HUDEP-2 (cell line): Measurements from ENCODE around the gene ATP2C1.
"Not testable (repeated sequence)": the region's sequence is repeated elsewhere in the genome, so short reads cannot be mapped to it uniquely, and the experiment has no call there.

ENCODE experiments used
- DNase-seq, 76 experiments: peaks; one replicate each; lab custom pipeline; 2025; ENCODE audit not compliant: unreplicated experiment in 76 of 76; lab: John Stamatoyannopoulos, UW

The ATP2C1 gene

DNA sequence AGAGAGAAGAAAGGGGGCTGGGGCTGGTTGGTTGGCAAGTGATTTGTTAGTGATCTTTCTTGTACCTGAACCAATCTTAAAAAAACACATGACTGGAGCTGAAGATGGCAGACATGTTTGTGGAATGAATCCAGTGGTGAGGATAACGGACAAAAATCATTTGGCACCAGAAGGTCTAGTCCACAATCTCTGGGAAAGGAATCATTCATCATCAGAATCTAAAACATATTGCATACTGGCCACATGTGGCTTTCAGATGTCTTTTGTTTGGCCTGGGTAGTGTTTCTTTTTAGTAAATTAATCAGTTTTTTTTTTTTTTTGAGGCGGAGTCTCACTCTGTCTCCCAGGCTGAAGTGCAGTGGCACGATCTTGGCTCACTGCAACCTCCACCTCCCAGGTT is 137.8 kb downstream of the ATP2C1 start:
- DNase-seq: no peak

- DNase-seq: peak in 27 of 76 experiments; percentile 1 to 67 (median 31)
These were observed 139.7 kb downstream of the ATP2C1 start for GRCh38 chr3:131033480-131034080.

- DNase-seq: no peak
These were observed 142.4 kb downstream of the ATP2C1 start for GRCh38 chr3:131036200-131036816.

DNA sequence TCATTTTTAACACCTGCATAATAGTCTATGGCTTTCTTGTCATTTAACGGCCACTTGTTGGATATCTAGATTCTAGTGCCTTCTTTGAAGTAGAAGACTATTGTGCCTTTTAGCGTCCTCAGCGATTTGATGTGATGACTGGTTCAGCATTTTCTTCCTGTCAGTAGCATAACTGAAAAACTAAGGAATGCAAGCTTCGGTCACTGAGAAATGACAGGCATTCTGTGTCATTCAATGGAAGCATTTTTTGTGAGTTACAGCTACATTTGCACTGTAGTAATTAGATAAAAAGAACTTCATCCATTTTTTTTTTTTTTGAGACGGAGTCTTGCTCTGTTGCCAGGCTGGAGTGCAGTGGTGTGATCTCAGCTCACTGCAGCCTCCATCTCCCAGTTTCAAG is 143.1 kb downstream of the ATP2C1 start:
- no peak for DNase-seq

GRCh38 chr3:131038326-131038725 is 144.4 kb downstream of the ATP2C1 start:
- no peak for DNase-seq

DNA sequence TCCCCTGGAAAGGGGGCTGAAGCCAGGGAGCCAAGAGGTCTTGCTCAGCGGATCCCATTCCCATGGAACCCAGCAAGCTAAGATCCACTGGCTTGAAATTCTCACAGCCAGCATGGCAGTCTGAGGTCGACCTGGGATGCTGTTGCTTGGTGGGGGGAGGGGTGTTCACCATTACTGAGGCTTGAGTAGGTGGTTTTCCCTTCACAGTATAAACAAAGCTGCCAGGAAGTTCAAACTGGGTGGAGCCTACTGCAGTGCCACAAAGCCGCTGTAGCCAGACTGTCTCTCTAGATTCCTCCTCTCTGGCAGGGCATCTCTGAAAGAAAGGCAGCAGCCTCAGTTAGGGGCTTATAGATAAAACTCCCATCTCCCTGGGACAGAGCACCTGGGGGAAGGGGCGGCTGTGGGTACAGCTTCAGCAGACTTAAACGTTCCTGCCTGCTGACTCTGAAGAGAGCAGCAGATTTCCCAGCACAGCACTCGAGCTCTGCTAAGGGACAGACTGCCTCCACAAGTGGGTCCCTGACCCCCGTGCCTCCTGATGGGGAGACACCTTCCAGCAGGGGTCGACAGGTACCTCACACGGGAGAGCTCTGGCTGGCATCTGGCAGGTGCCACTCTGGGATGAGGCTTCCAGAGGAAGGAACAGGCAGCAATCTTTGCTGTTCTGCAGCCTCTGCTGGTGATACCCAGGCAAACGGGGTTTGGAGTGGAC is 148.5 kb downstream of the ATP2C1 start:
- DNase-seq: not testable (repeated sequence)

DNA sequence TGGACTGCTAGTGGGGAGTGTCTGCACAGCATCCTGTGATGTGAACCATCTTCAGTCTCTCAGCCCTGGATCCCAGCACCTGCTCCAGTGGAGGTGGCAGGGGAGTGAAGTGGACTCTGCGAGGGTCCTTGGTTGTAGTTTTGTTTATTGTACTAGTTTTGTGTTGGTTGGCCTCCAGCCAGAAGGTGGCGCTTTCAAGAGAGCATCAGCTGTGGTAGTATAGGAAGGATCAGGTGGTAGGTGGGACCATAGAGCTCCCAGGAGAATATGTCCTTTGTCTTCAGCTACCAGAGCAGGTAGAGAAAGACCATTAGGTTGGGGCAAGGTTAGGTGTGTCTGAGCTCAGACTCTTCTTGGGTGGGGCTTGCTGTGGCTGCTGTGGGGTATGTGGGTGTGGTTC is 153.7 kb downstream of the ATP2C1 start:
- peak in 2 of 76 experiments; percentile 2 for DNase-seq

- no peak for DNase-seq
These were observed 154.1 kb downstream of the ATP2C1 start for GRCh38 chr3:131048030-131048429.

- DNase-seq: no peak
These were observed 156.1 kb downstream of the ATP2C1 start for GRCh38 chr3:131050001-131050400.

GRCh38 chr3:131053043-131053859 is 159.4 kb downstream of the ATP2C1 start:
- no peak for DNase-seq
